Upper lobe of left lung (tissue), 6 donors: Measurements from ENCODE around the gene MRPS23. TPM values are rescaled to one million over a fixed set of nuclear protein-coding genes. Genes with fewer than 3 reads are reported as not detected.

Experiments used
- ATAC-seq, 2 donors: fragments of 200-7000 bp; cut with Tn5 transposase; one replicate each; pipeline ENCODE4 v1.9.1; 2022; ENCODE audit warnings: mild to moderate bottlenecking in 2 of 2, moderate library complexity in 2 of 2; ENCODE audit not compliant: low FRiP score in 2 of 2
- DNase-seq, 2 donors: peaks; one replicate each; pipeline ENCODE4 v3.0.0-alpha.2; 2019 to 2020
- H3K27ac ChIP-seq, 4 donors: fragments of 200-600 bp; sonication (generic); one replicate each; pipeline ENCODE4 v1.5.1; 2016 to 2019
- H3K27me3 ChIP-seq, 4 donors: fragments of 200-600 bp; sonication (generic); one replicate each; pipeline ENCODE4 v1.5.1; 2017 to 2019
- H3K36me3 ChIP-seq, 4 donors: fragments of 200-600 bp; sonication (generic); one replicate each; pipeline ENCODE4 v1.5.1; 2016 to 2019
- H3K4me1 ChIP-seq, 4 donors: fragments of 200-600 bp; sonication (generic); one replicate each; pipeline ENCODE4 v1.5.1; 2018 to 2019
- H3K4me3 ChIP-seq, 4 donors: fragments of 200-600 bp; sonication (generic); one replicate each; pipeline ENCODE4 v1.5.1; 2017 to 2019; ENCODE audit warnings: mild to moderate bottlenecking in 2 of 4, moderate library complexity in 1 of 4
- H3K9me3 ChIP-seq, 4 donors: fragments of 200-600 bp; sonication (generic); one replicate each; pipeline ENCODE4 v1.5.1; 2018 to 2019
- CTCF ChIP-seq, 6 experiments: fragments of 450-650 bp in 4 of 6; fragments of 200-600 bp in 2 of 6; sonication (generic) in 2 of 6; IDR thresholded peaks; one replicate each; pipeline ENCODE4 v1.5.1; 2016 to 2019; ENCODE audit warnings: antibody characterized with exemption in 6 of 6
- EP300 ChIP-seq, 4 donors: sonication (generic); formaldehyde crosslinking; IDR thresholded peaks; one replicate each; pipeline ENCODE4 v1.5.1; 2017; ENCODE audit warnings: antibody characterized with exemption in 4 of 4, control low read depth in 2 of 4
- POLR2A ChIP-seq, 4 donors: fragments of 450-650 bp; IDR thresholded peaks; one replicate each; pipeline ENCODE4 v1.5.1; 2016 to 2017; ENCODE audit warnings: antibody characterized with exemption in 4 of 4, mild to moderate bottlenecking in 2 of 4
- POLR2AphosphoS5 ChIP-seq, 2 donors: sonication (generic); formaldehyde crosslinking; IDR thresholded peaks; one replicate each; pipeline ENCODE4 v1.5.1; 2017; ENCODE audit warnings: antibody characterized with exemption in 2 of 2
- WGBS, 2 donors: methylation state at CpG; one replicate each; pipeline ENCODE4 v1.1.5; 2017 to 2018; 5-methylcytosine and 5-hydroxymethylcytosine counted together
- total RNA-seq, 6 donors: library from RNA; depleted of rRNA in 4 of 6; stranded (reverse); fragments of >200 nt in 4 of 6; gene quantifications; one replicate each; pipeline versions ENCODE4 v1.1.0 to v1.2.1, GENCODE V29; 2016 to 2021
- donor health status: DM: no; HTN: no; CAD: no; lungs with moderate emphysema.
- donor health status: DM: no; HTN: yes; CAD: no; lungs with severe emphysema.

Gene MRPS23
- total RNA-seq, 6 donors from 2014 or later, result 11.4 to 50.6 (median 19.1) TPM

- peak in 1 of 2 donors; percentile 20 for ATAC-seq
- H3K9me3 ChIP-seq, result no peaks in the 10 kb centered on the region
- WGBS, 2 donors, result 35 to 38% methylated on average over 12 of the region's 12 CpGs
- no peak for DNase-seq
- peaks cover 0 to 9% (median 0%) of the 10 kb centered on the region in 4 donors for H3K36me3 ChIP-seq
- no peak for TF ChIP-seq CTCF (IDR thresholded peaks at IDR 0.05)
- TF ChIP-seq EP300 (IDR thresholded peaks at IDR 0.05), result no peak
- TF ChIP-seq POLR2AphosphoS5 (IDR thresholded peaks at IDR 0.05), result no peak
- no peak for TF ChIP-seq POLR2A (IDR thresholded peaks at IDR 0.05)
- H3K27me3 ChIP-seq, result no peaks in the 10 kb centered on the region
- H3K4me3 ChIP-seq, result peak overlapping the region in 3 of 4 donors; percentile 29 to 48 (median 48)
- peak overlapping the region in 3 of 4 donors; percentile 4 to 26 (median 21) for H3K27ac ChIP-seq
- H3K4me1 ChIP-seq, result peaks cover 3 to 18% (median 11%) of the 10 kb centered on the region in 4 donors
Observed at GRCh38 chr17:57832314-57833178, 17.3 kb downstream of the MRPS23 start.

GRCh38 chr17:57830880-57831279 lies 19.0 kb downstream of the MRPS23 start:
- peaks cover 3 to 18% (median 11%) of the 10 kb centered on the region in 4 donors for H3K4me1 ChIP-seq
- TF ChIP-seq CTCF (IDR thresholded peaks at IDR 0.05) (no peak), EP300 (IDR thresholded peaks at IDR 0.05) (no peak), POLR2AphosphoS5 (IDR thresholded peaks at IDR 0.05) (no peak), POLR2A (IDR thresholded peaks at IDR 0.05) (no peak)
- no peak for DNase-seq
- H3K27ac ChIP-seq, result no peak overlapping the region
- no peaks in the 10 kb centered on the region for H3K36me3 ChIP-seq
- no peak overlapping the region for H3K4me3 ChIP-seq
- no peaks in the 10 kb centered on the region for H3K27me3 ChIP-seq
- ATAC-seq, result no peak
- 71 to 88% methylated on average over 3 to 7 of the region's 7 CpGs for WGBS, 2 donors
- no peaks in the 10 kb centered on the region for H3K9me3 ChIP-seq

- Histone ChIP-seq H3K27ac (no peak overlapping the region), H3K36me3 (no peaks in the 10 kb centered on the region), H3K4me3 (no peak overlapping the region), H3K27me3 (no peaks in the 10 kb centered on the region), H3K9me3 (no peaks in the 10 kb centered on the region), H3K4me1 (peaks cover 0 to 4% (median 0%) of the 10 kb centered on the region in 4 donors)
- DNase-seq (no peak), ATAC-seq (no peak)
- WGBS, 2 donors, result 63 to 69% methylated on average over 9 to 15 of the region's 15 CpGs
- TF ChIP-seq CTCF (IDR thresholded peaks at IDR 0.05) (no peak), EP300 (IDR thresholded peaks at IDR 0.05) (no peak), POLR2AphosphoS5 (IDR thresholded peaks at IDR 0.05) (no peak), POLR2A (IDR thresholded peaks at IDR 0.05) (no peak)
Observed at GRCh38 chr17:57823469-57824401, 26.1 kb downstream of the MRPS23 start.

- Histone ChIP-seq H3K36me3 (no peaks in the 10 kb centered on the region), H3K27me3 (no peaks in the 10 kb centered on the region), H3K27ac (no peak overlapping the region), H3K4me1 (peaks cover 0 to 4% (median 0%) of the 10 kb centered on the region in 4 donors), H3K9me3 (no peaks in the 10 kb centered on the region), H3K4me3 (no peak overlapping the region)
- ATAC-seq, result no peak
- 91 to 93% methylated on average over 5 of the region's 5 CpGs for WGBS, 2 donors
- TF ChIP-seq POLR2AphosphoS5 (IDR thresholded peaks at IDR 0.05), result no peak
- TF ChIP-seq POLR2A (IDR thresholded peaks at IDR 0.05), result no peak
- TF ChIP-seq CTCF (IDR thresholded peaks at IDR 0.05), result no peak
- TF ChIP-seq EP300 (IDR thresholded peaks at IDR 0.05), result no peak
- no peak for DNase-seq
Observed at GRCh38 chr17:57819867-57820266, 30.0 kb downstream of the MRPS23 start.
